GM19239 (cell line): ENCODE results near the gene LRCOL1.

Source experiments
- DNase-seq: peaks from one replicate; pipeline ENCODE4 v3.0.0; 2011; ENCODE audit warnings: low spot score; ENCODE audit not compliant: insufficient read length
- FAIRE-seq: peaks from 2 replicates; lab custom pipeline; 2011; peaks lifted over from hg19 to GRCh38; lab: Jason Lieb, UNC

The LRCOL1 gene

DNA sequence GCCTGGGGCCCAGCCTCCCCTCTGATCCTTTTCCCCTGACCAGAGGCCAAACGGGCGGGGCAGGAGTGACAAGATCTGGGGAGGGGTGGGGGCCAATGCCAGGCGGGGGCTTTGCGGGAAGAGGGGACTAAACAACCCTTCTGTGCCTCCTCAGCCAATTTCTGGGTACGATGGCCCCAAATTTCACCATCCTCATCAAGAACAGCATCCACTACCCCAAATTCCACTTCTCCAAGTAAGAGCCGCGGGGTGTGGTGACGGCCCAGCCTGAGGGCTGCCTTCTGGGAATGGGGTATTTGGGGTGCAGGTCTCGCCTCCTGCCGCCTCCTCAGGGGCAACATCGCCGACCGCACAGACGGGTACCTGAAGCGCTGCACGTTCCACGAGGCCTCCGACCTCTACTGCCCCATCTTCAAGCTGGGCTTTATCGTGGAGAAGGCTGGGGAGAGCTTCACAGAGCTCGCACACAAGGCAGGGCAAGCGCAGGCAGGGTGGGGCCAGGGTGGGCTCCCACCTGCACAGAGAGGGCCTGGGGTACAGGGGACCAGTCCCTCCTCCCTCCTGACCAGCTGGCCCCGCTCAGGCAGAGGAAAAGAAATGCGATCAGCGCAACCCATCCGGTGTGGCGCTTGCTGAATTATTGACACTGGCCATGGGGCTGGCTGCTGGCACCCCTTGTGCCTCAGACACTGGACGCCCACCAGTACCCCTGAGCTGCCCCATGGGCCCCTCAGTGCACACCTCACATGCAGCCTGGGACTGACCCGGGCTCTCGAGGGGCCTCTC is 9.9 kb upstream of the LRCOL1 start:
- no peak for DNase-seq

GRCh38 chr12:132619386-132620112 is 9.2 kb upstream of the LRCOL1 start:
- DNase-seq = no peak
- FAIRE-seq = no peak

More for the DNA sequence above, 9.9 kb upstream of the LRCOL1 start:
- no peak for FAIRE-seq

DNA sequence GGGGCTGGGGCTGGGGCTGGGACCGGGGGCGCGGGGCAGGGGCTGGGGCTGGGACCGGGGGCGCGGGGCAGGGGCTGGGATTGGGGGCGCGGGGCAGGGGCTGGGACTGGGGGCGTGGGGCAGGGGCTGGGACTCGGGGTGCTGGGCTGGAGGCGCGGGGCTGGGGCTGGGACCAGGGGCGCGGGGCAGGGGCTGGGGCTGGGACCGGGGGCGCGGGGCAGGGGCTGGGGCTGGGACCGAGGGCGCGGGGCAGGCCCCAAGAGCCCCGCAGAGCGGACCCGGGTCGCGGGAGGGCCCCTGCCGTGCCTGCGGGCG is 8.6 kb upstream of the LRCOL1 start:
- DNase-seq (no peak), FAIRE-seq (no peak)

- DNase-seq (no peak), FAIRE-seq (no peak)
Observed at GRCh38 chr12:132618683-132619043, 8.3 kb upstream of the LRCOL1 start, which contains the start of gene P2RX2. Gene P2RX2 (plus strand): TSS chr12:132618776. CDS start chr12:132618817, 41 bp downstream.

GRCh38 chr12:132617822-132618682 is 7.7 kb upstream of the LRCOL1 start:
- DNase-seq = no peak
- FAIRE-seq = no peak

- DNase-seq (no peak), FAIRE-seq (no peak)
Observed at GRCh38 chr12:132617135-132617701, 6.8 kb upstream of the LRCOL1 start.

DNA sequence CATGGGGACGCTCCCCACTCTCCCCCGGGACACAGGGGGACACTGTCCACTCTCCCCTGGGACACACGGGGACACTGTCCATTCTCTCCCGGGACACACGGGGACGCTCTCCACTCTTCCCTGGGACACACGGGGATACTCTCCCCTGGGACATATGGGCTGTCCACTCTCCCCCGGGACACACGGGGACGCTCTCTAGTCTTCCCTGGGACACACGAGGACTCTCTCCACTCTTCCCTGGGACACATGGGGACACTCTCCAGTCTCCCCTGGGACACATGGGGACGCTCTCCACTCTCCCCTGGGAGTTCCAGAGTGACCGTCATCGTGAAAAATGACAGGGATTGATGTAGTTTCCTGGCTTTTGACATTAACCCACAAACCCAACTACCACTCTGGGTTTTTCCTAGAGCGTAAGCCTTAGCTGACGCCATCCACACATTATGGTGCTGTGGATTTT is 5.2 kb upstream of the LRCOL1 start:
- DNase-seq (no peak), FAIRE-seq (no peak)

DNA sequence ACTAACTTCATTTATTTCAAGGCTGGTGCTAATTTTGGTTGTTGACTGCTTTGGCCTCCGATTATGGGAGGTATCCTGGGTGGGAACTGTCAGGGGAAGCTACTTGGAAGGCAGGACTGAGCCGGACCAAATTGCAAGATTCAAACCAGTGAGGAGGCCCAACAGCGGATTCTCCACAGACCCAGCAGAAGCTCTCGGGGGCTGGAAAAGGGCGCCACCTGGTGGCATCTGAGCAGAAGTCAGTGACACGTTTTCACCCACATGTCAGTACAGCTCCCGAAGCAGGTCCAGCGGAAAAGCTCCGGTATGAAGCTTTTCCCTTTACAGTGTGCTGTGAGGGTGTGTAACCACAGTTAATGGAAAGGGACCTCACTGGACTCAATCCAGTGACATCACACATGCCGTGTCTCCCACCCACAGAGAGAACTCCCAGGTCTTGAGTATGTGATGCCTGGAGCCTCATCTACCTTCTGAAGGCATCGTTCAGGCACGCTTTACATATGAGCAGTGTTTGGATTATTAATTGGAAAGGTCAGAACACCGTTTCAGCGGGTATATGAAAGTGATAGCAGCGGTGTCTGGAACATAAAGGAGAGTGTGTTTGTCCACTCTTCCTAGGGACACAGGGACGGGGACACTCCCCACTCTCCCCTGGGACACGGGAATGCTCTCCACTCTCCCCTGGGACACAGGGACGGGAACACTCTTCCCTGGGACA is 4.6 kb upstream of the LRCOL1 start:
- FAIRE-seq (peak; percentile 54), DNase-seq (peak; percentile 93)

GRCh38 chr12:132614029-132614428 is 3.6 kb upstream of the LRCOL1 start:
- DNase-seq (no peak), FAIRE-seq (no peak)

GRCh38 chr12:132611620-132612019 is 1.2 kb upstream of the LRCOL1 start:
- no peak for FAIRE-seq

DNA sequence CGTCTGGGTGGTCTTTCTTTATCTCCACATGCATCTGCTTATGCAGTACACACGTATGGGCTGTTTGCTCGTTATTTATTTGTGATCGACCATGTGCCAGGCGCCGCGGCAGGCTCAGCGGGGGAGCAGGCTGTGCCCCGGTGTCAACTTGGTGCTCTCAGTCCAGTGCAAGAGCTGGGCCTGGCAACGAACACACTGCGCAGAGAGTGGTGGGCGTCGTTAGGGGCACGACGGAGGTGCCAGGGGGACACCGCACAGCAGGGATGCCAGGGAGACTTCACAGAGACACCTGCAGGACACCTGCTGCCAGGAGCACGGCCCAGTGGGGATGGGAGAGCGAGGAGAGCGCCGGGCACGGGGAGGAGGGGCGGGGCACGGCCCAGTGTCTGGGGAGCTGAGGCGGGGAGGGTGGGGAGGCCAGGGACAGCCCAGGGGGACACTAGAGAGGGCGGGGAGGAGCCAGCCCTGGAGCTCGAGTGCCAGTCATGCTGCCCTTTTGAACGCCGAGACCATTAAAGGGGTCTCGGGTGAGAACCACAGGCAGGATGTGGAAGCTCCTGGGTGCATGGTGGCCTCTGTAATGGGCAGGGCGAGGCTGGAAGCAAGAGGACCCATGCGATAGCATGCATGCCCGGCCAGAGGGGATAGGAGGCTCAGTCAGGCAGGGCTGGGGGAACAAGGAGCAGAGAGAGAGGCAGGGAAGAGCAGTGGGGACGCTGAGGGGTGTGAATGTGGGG is 652 bp upstream of the LRCOL1 start:
- FAIRE-seq = no peak
- no peak for DNase-seq

More at GRCh38 chr12:132611620-132612019, 1.2 kb upstream of the LRCOL1 start:
- DNase-seq = no peak

GRCh38 chr12:132608231-132609171 is 1.9 kb downstream of the LRCOL1 start:
- DNase-seq (no peak), FAIRE-seq (no peak)

DNA sequence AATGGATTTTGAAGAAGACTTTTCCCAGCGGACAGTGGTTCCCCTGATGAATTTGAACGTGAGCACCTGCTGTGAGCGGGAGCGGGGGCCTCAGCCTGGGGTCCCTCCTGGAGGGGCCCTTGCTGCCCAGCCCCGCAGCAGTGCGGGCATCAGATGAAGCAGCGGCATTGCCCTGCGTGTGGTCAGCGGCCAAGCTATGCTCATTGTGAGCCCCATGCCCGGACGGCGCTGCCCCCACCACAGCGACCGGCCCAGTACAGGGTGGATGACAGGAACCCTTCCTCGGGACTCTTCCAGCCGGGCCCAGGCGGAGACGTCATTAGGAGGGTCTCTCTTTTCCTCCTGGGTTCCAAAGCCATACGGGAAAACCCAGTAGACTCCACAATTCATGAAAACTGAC is 3.5 kb downstream of the LRCOL1 start:
- FAIRE-seq = no peak

GRCh38 chr12:132606466-132606865 is 3.9 kb downstream of the LRCOL1 start:
- DNase-seq (no peak), FAIRE-seq (no peak)

More for the DNA sequence above, 3.5 kb downstream of the LRCOL1 start:
- no peak for DNase-seq

DNA sequence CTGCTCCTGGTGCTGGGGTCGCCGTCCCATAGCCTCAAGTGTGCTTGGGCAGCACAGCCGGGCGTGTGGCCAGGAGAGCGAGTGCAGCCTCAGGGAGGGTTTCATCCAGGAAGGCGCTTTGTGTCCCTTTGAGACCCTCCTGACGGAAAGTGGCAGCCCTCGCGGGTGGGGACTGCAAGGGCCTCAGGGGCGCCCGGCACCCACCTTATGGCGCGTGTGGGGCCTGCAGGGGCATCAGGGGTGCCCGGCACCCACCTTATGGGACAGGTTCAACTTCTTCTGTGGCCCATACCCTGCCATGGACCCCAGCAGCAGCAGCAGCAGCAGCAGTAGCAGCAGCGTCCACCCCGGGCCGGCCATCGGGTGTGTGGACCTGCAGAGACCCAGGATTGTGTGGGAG is 4.5 kb downstream of the LRCOL1 start:
- DNase-seq = no peak
- FAIRE-seq = no peak

DNA sequence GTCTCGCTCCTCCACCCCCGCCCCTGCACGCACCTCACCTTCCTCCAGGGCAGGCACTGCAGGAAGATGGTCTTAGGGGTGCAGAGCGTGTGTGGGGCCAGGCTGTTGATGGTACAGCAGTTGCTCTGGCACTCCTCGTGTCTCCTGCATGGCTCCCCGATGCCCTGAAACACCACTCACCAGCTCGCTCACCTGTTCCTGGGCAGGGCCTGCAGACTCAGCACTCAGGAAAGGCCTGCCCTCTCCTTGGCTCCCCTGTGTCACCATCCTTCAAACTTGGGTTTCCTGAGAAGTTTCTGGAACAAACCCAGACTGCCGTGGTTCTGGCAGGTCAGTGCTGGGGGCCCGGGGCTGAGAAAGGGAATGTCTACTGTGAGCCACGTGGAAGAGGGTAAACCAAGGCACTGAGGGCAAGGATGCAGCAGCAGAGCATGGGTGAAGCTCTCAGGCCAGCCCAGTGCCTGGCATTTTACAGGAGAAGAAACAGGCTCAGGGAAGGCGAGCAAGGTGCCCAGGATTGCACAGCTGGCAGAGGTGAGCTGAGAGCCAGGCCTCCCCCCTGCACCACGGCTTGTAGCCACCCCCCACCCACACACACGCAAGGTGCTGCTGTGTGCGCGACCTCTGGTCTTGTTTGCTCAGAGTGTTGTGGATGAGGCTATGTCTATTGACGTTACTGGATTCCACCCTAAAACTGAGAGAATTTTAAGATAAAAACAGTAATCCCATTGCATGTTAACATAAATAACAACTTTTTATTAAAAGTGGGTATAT is 5.5 kb downstream of the LRCOL1 start:
- DNase-seq (no peak), FAIRE-seq (no peak)

DNA sequence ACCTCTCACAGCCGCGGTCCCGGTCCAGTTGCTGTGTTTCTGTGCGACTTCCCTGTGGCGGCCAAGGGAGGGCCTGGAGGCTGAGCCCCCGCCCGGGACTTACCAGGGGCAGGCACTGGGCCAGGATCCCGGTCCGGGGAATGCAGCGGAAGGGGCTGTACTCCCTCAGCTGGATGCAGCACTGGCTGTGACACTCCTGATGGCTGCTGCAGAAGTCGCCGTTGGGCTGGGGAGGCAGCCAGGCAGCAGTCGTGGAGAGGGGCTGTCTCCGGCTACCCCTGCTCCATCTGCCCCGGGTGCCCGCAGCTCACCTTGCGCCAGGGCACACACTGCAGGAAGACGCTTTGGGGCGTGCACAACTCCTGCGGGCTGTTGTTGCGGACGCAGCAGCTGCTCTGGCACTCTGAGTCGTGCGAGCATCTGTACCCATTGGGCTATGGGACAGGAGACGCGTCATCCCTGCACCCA is 6.2 kb downstream of the LRCOL1 start:
- DNase-seq (no peak), FAIRE-seq (no peak)
